Common myeloid progenitor, CD34-positive (primary cell): Measurements from ENCODE around the gene IER2.

Experiments used
- CTCF ChIA-PET: fragments of 350-600 bp; sonication (Branson Sonifier 250); formaldehyde crosslinking; loops from one replicate; lab custom pipeline; 2021; ENCODE audit warnings: antibody characterized with exemption; lab: Charles Lee
- POLR2A ChIA-PET: fragments of 350-600 bp; sonication (Branson Sonifier 250); formaldehyde crosslinking; loops from one replicate; lab custom pipeline; 2021; ENCODE audit warnings: antibody characterized with exemption; lab: Charles Lee
- DNase-seq, 3 donors: peaks; one replicate each; pipeline versions ENCODE4 v3.0.0 to v3.0.0-alpha.2; 2013
- H3K27ac ChIP-seq, 2 experiments: 1 replicate in 1 of 2; 2 replicates in 1 of 2; pipeline ENCODE4 v1.7.0; 2013; ENCODE audit warnings: inconsistent platforms in 2 of 2, low read length in 2 of 2, mild to moderate bottlenecking in 2 of 2, low read depth in 1 of 2, moderate library complexity in 1 of 2; ENCODE audit not compliant: severe bottlenecking in 2 of 2, insufficient read depth in 1 of 2, poor library complexity in 1 of 2
- H3K27me3 ChIP-seq, 5 experiments: replicated peaks in 2 of 5; 1 replicate in 3 of 5; 2 replicates in 2 of 5; pipeline versions ENCODE4 v1.6.1 to v1.7.0; 2013; ENCODE audit warnings: low read length in 4 of 5, mild to moderate bottlenecking in 2 of 5, moderate library complexity in 2 of 5, inconsistent platforms in 1 of 5; ENCODE audit not compliant: insufficient read depth in 5 of 5, control insufficient read depth in 4 of 5
- H3K36me3 ChIP-seq, 4 experiments: 1 replicate in 2 of 4; 2 replicates in 2 of 4; pipeline versions ENCODE4 v1.6.1 to v1.7.0; 2013; ENCODE audit warnings: low read length in 3 of 4, control low read depth in 1 of 4, mild to moderate bottlenecking in 1 of 4; ENCODE audit not compliant: control insufficient read depth in 4 of 4, insufficient read depth in 4 of 4
- H3K4me1 ChIP-seq, 4 experiments: 1 replicate in 3 of 4; 2 replicates in 1 of 4; pipeline versions ENCODE4 v1.6.1 to v1.7.1; 2013; ENCODE audit warnings: low read length in 3 of 4, mild to moderate bottlenecking in 3 of 4, control low read depth in 1 of 4, inconsistent platforms in 1 of 4, moderate library complexity in 1 of 4; ENCODE audit not compliant: control insufficient read depth in 4 of 4, insufficient read depth in 4 of 4; ENCODE audit errors: control extremely low read depth in 1 of 4
- H3K4me3 ChIP-seq, 7 experiments: 1 replicate in 4 of 7; 2 replicates in 3 of 7; pipeline versions ENCODE4 v1.5.1 to v1.7.0; 2013; ENCODE audit warnings: mild to moderate bottlenecking in 7 of 7, low read length in 6 of 7, moderate library complexity in 6 of 7, inconsistent platforms in 2 of 7, low read depth in 2 of 7, control low read depth in 1 of 7; ENCODE audit not compliant: insufficient read depth in 4 of 7, control insufficient read depth in 1 of 7; ENCODE audit errors: extremely low read depth in 1 of 7
- H3K9me3 ChIP-seq, 5 experiments: 1 replicate in 4 of 5; 2 replicates in 1 of 5; pipeline versions ENCODE4 v1.6.1 to v1.7.1; 2013; ENCODE audit warnings: low read length in 4 of 5, mild to moderate bottlenecking in 2 of 5, inconsistent platforms in 1 of 5, low read depth in 1 of 5, moderate library complexity in 1 of 5; ENCODE audit not compliant: control insufficient read depth in 4 of 5, insufficient read depth in 2 of 5; ENCODE audit errors: control extremely low read depth in 1 of 5
- WGBS: methylation state at CpG from one replicate; pipeline ENCODE4 v1.1.5; 2013; ENCODE audit not compliant: insufficient coverage; 5-methylcytosine and 5-hydroxymethylcytosine counted together

Gene IER2

DNA sequence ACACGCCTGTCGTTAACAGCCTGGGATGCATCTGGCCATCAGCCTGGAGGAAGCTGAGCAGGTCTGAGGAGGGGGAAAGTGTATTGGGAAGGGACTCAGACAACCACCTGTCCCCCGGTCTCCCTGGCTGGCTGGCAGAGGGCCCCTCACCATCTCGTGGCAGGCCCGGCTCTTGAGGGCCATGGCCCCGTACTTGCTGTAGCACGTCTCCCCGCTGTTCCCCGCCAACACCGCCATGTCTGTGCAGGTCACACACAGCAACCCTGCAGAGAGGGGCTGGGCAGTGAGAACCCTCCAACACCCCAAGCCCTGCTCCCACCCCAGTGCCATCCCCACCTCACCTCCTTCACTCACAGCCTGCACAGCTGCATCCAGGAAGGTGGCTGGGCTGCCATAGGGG, 37.7 kb upstream of the IER2 start:
- ChIA-PET POLR2A (no interaction called here), CTCF (interaction anchor here (1.7 kb wide), 1 partner anchor 11 kb away, joined by 4 read pairs; no protein-coding TSS in a partner anchor)
- H3K4me1 ChIP-seq: peaks cover 0 to 24% (median 19%) of the 10 kb centered on the region in 4 experiments
- H3K9me3 ChIP-seq: no peaks in the 10 kb centered on the region
- WGBS: 95% methylated on average over 10 of the region's 10 CpGs
- no peak overlapping the region for H3K27ac ChIP-seq
- H3K27me3 ChIP-seq: no peaks in the 10 kb centered on the region
- peaks cover 6 to 50% (median 29%) of the 10 kb centered on the region in 4 experiments for H3K36me3 ChIP-seq
- H3K4me3 ChIP-seq: no peak overlapping the region
- DNase-seq: no peak

DNA sequence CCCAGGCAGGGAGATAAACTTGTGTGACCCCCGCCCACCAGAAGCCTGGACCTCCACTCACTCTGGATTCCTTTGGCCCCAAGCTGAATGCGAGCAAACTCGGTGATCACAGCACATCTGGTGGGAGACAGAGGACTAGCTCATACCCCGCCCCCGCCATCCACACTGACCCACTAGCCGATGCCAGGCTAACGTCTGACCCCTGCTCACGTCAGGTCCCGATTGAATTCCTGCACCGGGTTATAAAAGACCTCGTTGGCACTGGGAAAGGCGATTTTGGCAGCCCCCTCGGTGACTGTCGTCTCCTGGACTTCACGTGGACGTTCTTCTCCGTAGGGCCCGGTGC, 34.3 kb upstream of the IER2 start:
- Histone ChIP-seq H3K4me3 (peak overlapping the region; percentile 83 to 97 (median 95)), H3K36me3 (peaks cover 3 to 34% (median 17%) of the 10 kb centered on the region in 4 experiments), H3K27ac (peak overlapping the region; percentile 61 to 83), H3K9me3 (no peaks in the 10 kb centered on the region), H3K4me1 (peaks cover 0 to 46% (median 36%) of the 10 kb centered on the region in 4 experiments), H3K27me3 (no peaks in the 10 kb centered on the region)
- CTCF ChIA-PET: interaction anchor here (1.5 to 4.2 kb wide), 2 partner anchors 10 to 24 kb away, joined by 3 to 25 read pairs; no protein-coding TSS in a partner anchor
- POLR2A ChIA-PET: interaction anchor here (1.3 kb wide), 1 partner anchor 16 kb away, joined by 5 read pairs; no protein-coding TSS in a partner anchor
- WGBS: 1% methylated on average over 18 of the region's 18 CpGs
- no peak for DNase-seq

DNA sequence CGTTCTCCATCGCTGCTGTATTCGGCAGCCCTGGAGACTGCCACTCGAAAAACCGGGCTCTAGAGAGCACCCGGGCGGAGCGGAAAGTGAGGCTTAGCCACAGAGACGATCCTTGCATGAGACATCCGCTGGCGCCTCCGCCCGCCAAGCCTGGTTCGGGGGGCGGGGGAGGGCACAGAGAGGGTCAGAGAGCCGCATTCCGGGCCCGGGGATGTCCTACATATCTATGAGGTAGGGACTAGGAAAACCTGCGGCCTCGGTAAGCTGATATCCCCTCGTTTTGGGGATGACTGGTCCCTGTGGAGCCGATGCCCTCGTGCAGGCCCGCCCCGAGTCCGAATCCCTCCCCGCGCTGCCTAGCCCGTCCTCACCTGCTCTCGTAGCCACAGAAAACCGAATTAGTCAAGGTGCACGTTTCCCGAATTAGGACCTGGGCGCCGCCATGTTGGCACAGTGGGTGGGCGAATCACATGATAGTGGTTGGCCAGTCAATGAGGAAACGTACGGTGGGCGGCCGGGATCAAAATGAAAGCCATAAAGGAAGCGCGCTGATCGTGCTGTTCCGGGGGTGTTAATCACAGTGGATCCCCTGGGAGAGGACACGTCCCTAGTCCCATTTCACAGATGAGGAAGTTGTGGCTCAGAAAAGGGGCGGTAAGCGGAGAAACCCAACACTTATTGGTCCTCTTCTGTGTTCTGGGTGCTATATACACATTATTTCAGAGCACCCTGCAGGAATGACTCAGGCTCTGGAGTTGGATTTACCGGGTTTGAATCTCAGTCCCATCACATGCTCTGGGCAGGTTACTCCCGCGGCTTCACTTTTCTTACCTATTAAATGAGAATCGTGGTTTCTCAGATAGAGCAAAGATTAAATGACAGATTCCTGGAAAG, 33.7 kb upstream of the IER2 start, which contains the start of gene TRMT1:
TSS of gene TRMT1 (minus strand) at position 459 of the 894 bp plus-strand sequence. CDS start at position 118, 341 bp downstream.
- Histone ChIP-seq H3K4me1 (peaks cover 0 to 46% (median 36%) of the 10 kb centered on the region in 4 experiments), H3K36me3 (peaks cover 3 to 34% (median 18%) of the 10 kb centered on the region in 4 experiments), H3K9me3 (no peaks in the 10 kb centered on the region), H3K27me3 (no peaks in the 10 kb centered on the region), H3K4me3 (peak within 1 kb of the TSS; percentile 83 to 97 (median 95)), H3K27ac (peak within 1 kb of the TSS; percentile 61 to 83)
- peak; percentile 92 to 97 (median 96) for DNase-seq
- CTCF ChIA-PET: interaction anchor here (1.7 to 4.2 kb wide), 3 partner anchors 11 to 16 kb away, joined by 6 to 25 read pairs (median 8); no protein-coding TSS in a partner anchor
- WGBS: under 1% methylated on average over 49 of the region's 51 CpGs
- POLR2A ChIA-PET: interaction anchor here (1.3 kb wide), 1 partner anchor 16 kb away, joined by 5 read pairs; no protein-coding TSS in a partner anchor

DNA sequence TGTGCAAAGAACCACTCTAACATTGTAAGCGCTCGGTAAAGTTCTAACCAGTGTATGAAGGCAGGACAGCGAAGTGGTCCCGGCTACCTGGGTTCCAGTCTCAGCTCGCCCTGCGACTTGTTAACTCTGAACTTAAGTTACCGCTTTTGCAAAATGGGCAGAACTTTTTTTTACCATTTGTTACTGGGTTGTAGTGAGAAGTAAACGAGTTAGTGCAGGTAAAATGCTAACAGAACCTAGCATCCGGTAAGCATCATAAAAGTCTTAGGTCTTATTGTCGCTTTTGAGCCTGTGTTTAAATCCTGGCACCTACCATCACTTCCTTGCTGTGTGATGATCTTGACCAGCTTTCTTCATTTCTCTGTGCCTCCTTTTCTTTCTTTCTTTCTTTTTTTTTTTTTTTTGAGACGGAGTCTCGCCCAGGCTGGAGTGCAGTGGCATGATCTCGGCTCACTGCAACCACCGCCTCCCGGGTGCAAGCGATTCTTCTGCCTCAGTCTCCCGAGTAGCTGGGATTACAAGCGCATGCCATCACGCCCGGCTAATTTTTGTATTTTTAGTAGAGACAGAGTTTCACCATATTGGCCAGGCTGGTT, 32.9 kb upstream of the IER2 start:
- Histone ChIP-seq H3K9me3 (no peaks in the 10 kb centered on the region), H3K4me3 (peak overlapping the region; percentile 83 to 97 (median 95)), H3K4me1 (peaks cover 0 to 46% (median 36%) of the 10 kb centered on the region in 4 experiments), H3K27me3 (no peaks in the 10 kb centered on the region), H3K27ac (peak overlapping the region in 1 of 2 experiments; percentile 83), H3K36me3 (peaks cover 2 to 39% (median 18%) of the 10 kb centered on the region in 4 experiments)
- ChIA-PET CTCF (interaction anchor here (1.1 to 4.2 kb wide), 5 partner anchors 11 to 38 kb away, joined by 4 to 25 read pairs (median 8); partner anchors contain the start of genes IER2 and STX10), POLR2A (interaction anchor here (0.5 to 2.6 kb wide), 9 partner anchors 12 to 46 kb away, joined by 3 to 18 read pairs (median 5); partner anchors contain the start of gene LYL1)
- peak in 2 of 3 donors; percentile 29 to 41 for DNase-seq
- WGBS: 32% methylated on average over 12 of the region's 20 CpGs

DNA sequence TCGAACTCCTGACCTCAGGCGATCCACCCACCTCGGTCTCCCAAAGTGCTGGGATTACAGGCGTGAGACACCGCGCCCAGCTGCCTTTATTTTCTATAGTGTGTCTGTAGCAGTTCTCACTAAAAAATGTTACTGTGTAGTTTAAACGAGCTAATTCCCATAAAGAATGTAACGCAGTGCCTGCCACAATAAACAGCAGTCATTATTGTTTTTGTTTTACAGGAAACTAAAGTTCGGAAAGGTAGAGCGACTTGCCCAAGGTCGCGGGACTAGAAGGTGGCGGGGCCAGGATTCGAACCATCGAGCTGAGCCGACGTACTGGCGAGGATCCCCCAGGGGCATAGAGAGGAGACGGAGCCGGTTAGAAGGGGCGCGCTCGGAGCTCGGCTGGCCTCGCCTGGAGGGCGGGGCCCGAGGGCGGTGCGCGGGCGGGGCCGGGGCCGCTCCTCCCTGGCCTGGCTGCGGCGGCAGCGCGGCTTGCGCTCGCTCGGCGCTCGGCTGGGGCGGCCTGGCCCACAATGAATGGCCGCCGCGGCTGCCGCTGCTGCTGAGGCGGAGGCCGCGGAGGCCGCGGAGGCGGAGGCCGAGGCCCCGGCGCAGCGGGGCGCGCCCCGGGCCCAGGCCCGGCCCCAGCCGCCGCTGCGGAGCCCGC, 32.3 kb upstream of the IER2 start, which contains the start of gene NACC1:
TSS of gene NACC1 (plus strand) at position 493 of the 652 bp plus-strand sequence. CDS start 16,944 bp downstream, outside the sequence.
- peaks cover 0 to 46% (median 36%) of the 10 kb centered on the region in 4 experiments for H3K4me1 ChIP-seq

More for the DNA sequence above, 32.3 kb upstream of the IER2 start, which contains the start of gene NACC1:
- ChIA-PET POLR2A (interaction anchor here (0.5 to 2.9 kb wide), 9 partner anchors 13 to 45 kb away, joined by 3 to 18 read pairs (median 6); partner anchors contain the start of genes IER2, LYL1 and STX10), CTCF (interaction anchor here (1.1 to 4.2 kb wide), 7 partner anchors 10 to 38 kb away, joined by 4 to 25 read pairs (median 6); partner anchors contain the start of genes IER2 and STX10)
- peak; percentile 87 to 94 (median 92) for DNase-seq
- H3K27ac ChIP-seq: peak within 1 kb of the TSS; percentile 50 to 83
- WGBS: 5% methylated on average over 26 of the region's 65 CpGs
- H3K9me3 ChIP-seq: no peaks in the 10 kb centered on the region
- peak within 1 kb of the TSS; percentile 83 to 97 (median 95) for H3K4me3 ChIP-seq
- H3K36me3 ChIP-seq: peaks cover 0 to 39% (median 13%) of the 10 kb centered on the region in 4 experiments
- H3K27me3 ChIP-seq: no peaks in the 10 kb centered on the region
